ENCODE results near the gene HTD2.

DNA sequence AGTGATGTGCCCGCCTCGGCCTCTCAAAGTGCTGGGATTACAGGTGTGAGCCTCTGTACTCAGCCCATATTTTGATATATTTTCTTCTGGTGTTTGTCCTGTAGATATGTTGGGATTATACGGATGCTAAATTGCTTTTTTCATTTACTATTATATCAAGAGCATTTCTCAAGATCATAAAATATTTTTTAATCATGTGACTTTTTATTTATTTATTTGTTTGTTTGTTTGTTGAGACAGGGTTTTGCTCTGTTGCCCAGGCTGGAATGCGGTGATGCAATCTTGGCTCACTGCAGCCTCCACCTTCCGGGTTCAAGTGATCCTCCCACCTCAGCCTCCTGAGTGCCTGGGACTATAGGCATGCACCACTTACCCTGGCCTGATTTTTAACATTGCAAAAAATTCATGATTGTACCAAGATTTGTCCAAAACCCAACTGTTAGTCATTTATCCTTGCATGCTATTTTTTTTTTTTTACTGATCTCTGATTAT, 23.6 kb downstream of the HTD2 start:
- TF ChIP-seq, protein P1, sequence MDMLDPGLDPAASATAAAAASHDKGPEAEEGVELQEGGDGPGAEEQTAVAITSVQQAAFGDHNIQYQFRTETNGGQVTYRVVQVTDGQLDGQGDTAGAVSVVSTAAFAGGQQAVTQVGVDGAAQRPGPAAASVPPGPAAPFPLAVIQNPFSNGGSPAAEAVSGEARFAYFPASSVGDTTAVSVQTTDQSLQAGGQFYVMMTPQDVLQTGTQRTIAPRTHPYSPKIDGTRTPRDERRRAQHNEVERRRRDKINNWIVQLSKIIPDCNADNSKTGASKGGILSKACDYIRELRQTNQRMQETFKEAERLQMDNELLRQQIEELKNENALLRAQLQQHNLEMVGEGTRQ (IDR thresholded peaks at IDR 0.05; ENCODE audit: borderline replicate concordance, low read depth, low read length), result no peak
- TF ChIP-seq YY1 (IDR thresholded peaks at IDR 0.05; ENCODE audit: low read depth) (no peak), EP300 (IDR thresholded peaks at IDR 0.05; ENCODE audit: borderline replicate concordance in 1 of 2, low read depth in 1 of 2, low read length in 1 of 2) (no peak), MXI1 (IDR thresholded peaks at IDR 0.05; ENCODE audit: low read depth, low read length) (no peak), EZH2phosphoT487 (IDR thresholded peaks at IDR 0.05; ENCODE audit: borderline replicate concordance, low read depth) (no peak), RAD21 (IDR thresholded peaks at IDR 0.05; ENCODE audit: low read length) (no peak), POLR2AphosphoS5 (IDR thresholded peaks at IDR 0.05; ENCODE audit: low read depth, low read length) (no peak), TAF1 (IDR thresholded peaks at IDR 0.05; ENCODE audit: borderline replicate concordance, low read depth, low read length) (no peak), FOXJ3 (CRISPR knock-in tag; IDR thresholded peaks at IDR 0.05) (no peak), RCOR1 (IDR thresholded peaks at IDR 0.05; ENCODE audit: low read length) (no peak)
- TF ChIP-seq, protein P2, sequence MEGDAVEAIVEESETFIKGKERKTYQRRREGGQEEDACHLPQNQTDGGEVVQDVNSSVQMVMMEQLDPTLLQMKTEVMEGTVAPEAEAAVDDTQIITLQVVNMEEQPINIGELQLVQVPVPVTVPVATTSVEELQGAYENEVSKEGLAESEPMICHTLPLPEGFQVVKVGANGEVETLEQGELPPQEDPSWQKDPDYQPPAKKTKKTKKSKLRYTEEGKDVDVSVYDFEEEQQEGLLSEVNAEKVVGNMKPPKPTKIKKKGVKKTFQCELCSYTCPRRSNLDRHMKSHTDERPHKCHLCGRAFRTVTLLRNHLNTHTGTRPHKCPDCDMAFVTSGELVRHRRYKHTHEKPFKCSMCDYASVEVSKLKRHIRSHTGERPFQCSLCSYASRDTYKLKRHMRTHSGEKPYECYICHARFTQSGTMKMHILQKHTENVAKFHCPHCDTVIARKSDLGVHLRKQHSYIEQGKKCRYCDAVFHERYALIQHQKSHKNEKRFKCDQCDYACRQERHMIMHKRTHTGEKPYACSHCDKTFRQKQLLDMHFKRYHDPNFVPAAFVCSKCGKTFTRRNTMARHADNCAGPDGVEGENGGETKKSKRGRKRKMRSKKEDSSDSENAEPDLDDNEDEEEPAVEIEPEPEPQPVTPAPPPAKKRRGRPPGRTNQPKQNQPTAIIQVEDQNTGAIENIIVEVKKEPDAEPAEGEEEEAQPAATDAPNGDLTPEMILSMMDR (IDR thresholded peaks at IDR 0.05), result no peak
- TF ChIP-seq, protein P3, sequence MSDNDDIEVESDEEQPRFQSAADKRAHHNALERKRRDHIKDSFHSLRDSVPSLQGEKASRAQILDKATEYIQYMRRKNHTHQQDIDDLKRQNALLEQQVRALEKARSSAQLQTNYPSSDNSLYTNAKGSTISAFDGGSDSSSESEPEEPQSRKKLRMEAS (IDR thresholded peaks at IDR 0.05; ENCODE audit: low read depth), result no peak
- TF ChIP-seq, protein P4, sequence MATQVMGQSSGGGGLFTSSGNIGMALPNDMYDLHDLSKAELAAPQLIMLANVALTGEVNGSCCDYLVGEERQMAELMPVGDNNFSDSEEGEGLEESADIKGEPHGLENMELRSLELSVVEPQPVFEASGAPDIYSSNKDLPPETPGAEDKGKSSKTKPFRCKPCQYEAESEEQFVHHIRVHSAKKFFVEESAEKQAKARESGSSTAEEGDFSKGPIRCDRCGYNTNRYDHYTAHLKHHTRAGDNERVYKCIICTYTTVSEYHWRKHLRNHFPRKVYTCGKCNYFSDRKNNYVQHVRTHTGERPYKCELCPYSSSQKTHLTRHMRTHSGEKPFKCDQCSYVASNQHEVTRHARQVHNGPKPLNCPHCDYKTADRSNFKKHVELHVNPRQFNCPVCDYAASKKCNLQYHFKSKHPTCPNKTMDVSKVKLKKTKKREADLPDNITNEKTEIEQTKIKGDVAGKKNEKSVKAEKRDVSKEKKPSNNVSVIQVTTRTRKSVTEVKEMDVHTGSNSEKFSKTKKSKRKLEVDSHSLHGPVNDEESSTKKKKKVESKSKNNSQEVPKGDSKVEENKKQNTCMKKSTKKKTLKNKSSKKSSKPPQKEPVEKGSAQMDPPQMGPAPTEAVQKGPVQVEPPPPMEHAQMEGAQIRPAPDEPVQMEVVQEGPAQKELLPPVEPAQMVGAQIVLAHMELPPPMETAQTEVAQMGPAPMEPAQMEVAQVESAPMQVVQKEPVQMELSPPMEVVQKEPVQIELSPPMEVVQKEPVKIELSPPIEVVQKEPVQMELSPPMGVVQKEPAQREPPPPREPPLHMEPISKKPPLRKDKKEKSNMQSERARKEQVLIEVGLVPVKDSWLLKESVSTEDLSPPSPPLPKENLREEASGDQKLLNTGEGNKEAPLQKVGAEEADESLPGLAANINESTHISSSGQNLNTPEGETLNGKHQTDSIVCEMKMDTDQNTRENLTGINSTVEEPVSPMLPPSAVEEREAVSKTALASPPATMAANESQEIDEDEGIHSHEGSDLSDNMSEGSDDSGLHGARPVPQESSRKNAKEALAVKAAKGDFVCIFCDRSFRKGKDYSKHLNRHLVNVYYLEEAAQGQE (IDR thresholded peaks at IDR 0.05; ENCODE audit: low read depth, low read length), result no peak
